ENCODE measurements around the gene RPAP2.

Gene RPAP2

DNA sequence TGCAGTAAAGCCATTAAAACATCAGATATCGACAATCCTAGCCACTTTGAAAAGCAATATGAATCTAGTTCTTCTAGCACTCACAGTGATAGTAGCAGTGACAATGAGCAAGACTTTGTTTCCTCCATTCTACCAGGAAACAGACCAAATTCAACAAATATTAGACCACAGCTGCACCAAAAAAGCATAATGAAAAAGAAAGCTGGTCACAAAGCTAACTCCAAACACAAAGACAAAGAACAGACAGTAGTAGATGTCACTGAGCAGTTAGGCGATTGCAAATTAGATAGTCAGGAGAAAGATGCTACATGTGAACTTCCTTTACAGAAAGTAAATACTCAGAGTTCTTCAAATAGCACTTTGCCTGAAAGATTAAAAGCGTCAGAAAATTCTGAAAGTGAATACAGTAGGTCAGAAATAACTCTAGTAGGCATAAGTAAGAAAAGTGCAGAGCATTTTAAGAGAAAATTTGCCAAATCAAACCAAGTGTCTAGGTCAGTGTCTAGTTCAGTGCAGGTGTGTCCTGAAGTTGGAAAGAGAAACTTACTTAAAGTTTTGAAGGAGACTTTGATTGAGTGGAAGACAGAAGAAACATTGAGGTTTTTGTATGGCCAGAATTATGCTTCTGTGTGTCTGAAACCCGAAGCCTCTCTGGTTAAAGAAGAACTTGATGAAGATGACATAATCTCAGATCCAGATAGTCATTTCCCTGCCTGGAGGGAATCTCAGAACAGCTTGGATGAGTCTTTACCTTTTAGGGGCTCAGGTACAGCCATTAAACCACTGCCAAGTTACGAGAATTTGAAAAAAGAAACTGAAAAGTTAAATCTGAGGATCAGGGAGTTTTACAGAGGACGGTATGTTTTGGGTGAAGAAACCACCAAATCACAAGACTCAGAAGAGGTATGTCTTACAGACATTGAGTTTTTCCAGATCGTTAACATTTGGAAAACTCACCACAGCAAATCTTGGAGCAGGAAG, 24.9 kb downstream of the RPAP2 start:
- no peak for DNase-seq

- no peak for DNase-seq
Measured at GRCh38 chr1:92324784-92325183, 25.9 kb downstream of the RPAP2 start.

DNA sequence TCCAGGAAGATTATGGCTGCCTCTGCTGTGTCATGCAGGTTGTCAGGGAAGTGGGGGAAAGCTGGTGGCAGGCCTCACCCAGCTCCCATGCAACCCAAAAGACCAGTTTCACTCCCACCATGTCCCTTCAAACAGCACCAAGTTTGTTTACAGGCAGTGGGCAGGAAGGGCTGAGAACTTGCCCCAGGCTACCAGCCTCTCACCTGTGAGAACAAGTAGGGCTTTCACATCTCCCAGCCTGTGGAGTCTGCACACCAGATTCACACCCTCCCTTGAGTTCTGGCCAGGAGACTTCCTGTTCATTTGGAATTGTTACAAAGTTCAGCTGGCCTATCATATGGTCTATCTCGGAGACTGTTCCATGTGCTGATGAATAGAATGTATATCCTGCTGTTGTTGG, 27.8 kb downstream of the RPAP2 start:
- DNase-seq: no peak

DNA sequence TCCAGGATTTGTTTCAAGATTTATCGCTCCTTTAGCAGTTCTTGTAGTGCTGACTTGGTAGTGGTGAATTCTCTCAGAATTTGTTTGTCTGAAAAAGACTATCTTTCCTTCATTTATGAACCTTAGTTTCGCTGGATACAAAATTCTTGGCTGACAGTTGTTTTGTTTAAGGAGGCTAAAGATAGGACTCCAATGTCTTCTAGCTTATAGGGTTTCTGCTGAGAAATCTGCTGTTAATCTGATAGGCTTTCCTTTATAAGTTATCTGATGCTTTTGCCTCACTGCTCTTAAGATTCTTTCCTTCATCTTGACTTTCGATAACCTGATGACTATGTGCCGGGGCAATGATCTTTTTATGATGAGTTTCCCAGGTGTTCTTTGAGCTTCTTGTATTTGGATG, 28.9 kb downstream of the RPAP2 start:
- no peak for DNase-seq

GRCh38 chr1:92329347-92330129, 30.7 kb downstream of the RPAP2 start:
- no peak for DNase-seq

DNA sequence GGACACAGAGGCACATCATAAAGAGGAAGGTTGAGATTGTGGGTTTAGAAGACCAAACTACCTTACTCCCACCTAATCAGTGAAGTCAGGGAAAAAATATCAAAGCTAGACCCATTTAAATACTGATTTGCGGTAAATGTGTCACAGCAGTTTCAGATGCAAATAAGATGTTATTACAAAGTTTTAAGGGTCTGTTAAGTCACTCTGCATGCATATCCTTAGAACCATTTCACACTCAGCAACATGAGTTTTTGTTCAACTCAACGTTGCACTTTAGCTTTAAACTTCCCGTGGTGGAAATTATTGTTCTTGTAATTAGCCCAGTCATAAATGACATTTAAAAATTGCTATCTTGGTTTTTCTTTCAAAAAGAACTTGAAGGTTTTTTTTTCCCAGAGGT, 34.8 kb downstream of the RPAP2 start:
- DNase-seq: no peak

DNA sequence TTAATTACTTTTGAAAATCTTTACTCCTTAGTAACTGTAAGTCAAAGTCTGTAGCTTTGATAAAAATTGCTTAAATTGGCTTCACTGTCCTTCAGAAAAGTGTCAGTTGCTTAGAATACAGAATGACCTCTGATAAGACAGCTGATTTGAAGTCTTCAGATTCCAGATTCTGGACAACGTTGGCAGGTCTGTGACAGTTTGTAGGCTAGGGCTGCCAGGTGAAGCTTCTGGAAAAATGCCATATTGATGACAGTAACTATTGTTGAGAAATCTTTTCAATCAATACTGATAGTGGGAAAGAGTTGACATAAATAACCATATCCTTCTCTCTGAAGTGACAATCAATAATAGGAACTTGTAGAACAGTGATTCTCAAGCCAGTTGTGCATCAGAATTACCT, 41.3 kb downstream of the RPAP2 start:
- DNase-seq: no peak

- no peak for DNase-seq
Measured at GRCh38 chr1:92342401-92342800, 43.5 kb downstream of the RPAP2 start.

DNA sequence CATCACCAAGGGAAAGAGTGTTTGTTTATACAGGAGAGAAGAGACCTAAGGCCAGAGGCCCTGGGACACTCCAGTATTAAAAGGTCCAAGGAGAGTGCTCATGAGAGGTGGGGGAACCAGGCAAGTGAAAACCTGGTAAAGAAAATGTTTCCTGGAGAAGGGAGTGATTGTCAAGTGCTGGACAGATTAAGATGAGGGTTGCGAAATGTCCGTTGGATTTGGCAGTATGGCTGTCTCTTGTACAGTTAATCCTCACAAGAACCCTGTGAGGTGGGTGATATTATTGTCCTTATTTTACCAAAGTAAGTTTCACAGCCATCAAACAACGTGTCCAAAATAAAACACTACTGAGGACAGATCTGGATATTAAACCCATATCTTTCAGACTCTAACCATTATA, 44.2 kb downstream of the RPAP2 start:
- DNase-seq: no peak

DNA sequence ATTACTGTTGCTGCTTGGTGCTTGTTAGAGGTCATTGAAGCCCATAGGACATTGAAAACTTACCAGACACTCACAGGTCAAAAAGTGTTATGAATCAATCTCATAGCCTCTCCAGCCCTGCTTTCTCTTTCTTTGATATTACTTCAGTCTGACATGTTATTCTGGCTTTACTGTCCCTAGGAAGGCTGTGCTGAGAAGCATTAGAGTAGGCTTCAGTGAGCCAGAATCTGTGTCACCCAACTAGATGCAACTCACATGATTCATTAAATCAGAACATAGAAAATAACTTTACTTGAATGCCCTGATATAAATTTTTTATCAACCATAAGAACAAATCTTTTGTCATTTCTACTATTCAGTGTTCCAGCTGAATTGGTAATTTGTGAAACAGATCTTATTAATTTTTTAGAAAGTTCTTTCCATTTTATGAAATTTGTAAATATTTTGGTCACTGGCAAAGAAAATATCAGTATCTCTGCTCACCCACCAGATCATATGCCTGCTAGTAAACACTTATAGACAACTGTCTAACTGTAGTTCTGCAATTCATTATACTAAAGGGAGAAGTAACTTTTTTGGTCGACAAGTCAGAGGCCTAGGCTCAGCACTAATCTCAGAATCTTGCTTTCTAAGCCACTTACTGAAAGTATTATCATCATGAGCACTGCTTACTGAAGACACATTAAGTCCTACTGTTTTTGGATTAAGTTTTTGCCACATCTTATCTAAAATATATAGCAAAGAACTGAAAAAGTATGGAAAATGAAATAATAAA, 48.2 kb downstream of the RPAP2 start:
- peak; percentile 63 for DNase-seq

GRCh38 chr1:92352856-92353255, 54.0 kb downstream of the RPAP2 start:
- no peak for DNase-seq

GRCh38 chr1:92354259-92354658, 55.4 kb downstream of the RPAP2 start:
- DNase-seq: no peak

DNA sequence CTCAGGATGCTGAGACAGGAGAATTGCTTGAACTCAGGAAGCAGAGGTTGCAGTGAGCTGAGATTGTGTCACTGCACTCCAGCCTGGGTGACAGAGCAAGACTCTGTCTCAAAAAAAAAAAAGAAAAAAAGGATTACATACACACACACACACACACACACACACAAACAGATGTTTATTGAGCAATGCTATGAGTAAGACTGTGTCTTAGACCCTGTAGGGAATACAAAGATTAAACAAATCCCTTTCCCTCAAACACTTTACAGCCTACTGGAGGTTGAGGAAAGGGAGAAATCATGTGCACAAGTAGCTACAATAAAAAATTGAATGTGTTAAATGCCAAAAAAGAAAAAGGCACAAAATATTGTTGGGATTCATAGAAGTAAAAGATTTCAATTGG, 58.1 kb downstream of the RPAP2 start:
- peak; percentile 40 for DNase-seq

- peak; percentile 33 for DNase-seq
Measured at GRCh38 chr1:92359382-92359781, 60.5 kb downstream of the RPAP2 start.

DNA sequence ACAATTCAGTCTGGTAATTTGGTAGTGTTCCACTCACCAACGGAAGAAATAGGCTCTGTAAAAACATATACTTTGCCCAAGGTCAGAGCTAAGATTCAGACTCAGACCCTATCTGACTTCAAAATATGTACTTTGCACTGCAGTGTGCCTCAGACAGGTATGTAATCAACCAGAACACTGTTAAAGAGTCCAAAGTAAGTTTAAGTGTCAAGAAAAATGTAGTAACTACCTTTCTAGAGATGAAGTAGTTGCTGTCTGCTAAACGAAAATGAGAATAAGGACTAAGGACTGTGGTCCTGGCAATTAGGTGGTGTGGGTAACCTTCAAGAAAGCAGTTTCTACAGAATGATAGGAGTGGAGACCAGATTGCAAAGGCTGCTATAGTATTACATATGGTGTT, 61.1 kb downstream of the RPAP2 start:
- DNase-seq: no peak

DNA sequence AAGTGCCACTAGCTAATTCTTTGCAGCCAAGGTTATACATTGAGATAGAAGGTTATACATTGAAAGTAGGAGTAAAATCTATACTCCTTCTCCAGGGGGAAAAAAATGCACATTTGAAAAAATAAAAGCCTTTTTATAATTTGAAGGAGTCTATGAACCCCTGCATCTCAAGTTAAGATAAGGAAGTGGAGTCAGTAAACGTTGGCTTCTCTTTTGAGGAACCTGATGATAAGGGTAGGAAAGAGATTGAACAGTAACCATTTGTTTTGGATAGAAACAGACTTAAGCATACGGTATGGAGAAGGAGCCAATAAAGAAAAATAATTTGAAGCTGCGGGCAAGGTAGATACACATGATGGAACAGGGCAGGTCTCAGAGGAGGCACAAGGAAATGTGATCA, 64.1 kb downstream of the RPAP2 start:
- DNase-seq: peak; percentile 68

DNA sequence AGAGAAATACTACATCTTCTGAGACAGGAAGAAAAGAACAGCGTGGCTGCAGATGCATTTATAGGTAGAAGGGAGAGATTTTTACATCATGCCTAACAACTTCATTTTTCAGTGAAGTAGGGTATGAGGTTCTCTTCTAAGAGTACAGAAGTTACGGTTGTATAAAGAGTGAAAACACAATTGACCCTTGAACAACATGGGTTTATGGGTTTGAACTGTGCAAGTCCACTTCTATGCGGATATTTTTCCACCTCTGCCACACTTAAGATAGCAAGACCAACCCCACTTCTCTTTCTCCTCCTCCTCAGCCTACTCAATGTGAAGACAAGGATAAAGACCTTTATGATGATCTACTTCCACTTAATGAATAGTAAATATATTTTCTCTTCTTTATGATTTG, 64.5 kb downstream of the RPAP2 start:
- DNase-seq: no peak

DNA sequence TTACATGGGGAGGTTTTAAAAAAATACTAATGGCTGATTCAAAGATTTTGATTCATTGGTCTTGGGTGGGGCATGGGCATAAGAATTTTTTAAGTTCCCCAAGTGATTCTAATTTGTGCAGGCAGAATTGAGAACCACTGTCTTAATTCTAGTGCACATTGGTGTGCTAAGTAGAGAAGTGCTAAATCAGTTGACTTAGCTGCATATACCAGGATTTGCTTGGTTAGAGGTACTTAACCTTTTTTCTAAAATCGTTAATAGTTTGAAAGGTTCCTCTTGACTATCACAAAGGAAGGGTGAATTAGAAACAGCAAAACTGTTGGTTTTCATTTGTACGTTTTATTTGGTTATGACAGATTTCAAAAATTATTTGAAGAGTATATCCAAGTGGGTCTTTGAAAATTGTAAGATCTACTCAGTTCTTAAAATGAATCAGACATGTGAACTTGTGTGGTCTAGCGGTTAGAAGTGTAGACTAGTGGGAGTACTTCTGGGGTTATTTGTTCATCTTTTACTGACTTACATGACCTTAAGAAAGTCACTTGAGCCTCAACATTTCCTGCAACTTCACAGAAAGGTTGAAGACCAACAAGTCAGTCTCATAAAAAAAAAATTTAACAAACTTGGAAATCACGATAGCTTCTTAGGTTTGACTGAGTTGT, 66.7 kb downstream of the RPAP2 start:
- no peak for DNase-seq

GRCh38 chr1:92366040-92366395, 67.2 kb downstream of the RPAP2 start:
- DNase-seq: no peak

DNA sequence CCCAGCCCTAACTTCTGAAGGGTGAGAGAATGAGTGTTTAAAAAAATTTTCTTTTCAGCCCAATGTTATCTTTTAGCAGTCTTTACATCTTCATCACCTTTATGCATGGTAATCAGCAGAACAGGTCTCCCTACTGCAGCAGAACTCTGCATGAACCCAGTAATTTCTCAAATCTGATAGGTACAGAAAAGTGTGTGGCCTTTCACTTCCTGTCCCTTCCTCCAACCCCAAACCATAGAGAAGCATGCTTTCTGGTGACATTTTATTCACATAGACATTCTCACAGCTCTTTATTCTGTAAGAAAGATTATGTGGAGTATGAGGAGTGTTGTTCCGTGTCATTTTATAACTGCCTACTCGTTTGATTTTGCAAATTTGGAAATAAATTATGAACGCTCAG, 68.6 kb downstream of the RPAP2 start:
- DNase-seq: peak; percentile 42

- DNase-seq: no peak
Measured at GRCh38 chr1:92372164-92372563, 73.3 kb downstream of the RPAP2 start.

GRCh38 chr1:92374223-92374622, 75.4 kb downstream of the RPAP2 start:
- DNase-seq: peak; percentile 44

GRCh38 chr1:92376345-92376744, 77.5 kb downstream of the RPAP2 start:
- DNase-seq: peak; percentile 86

Data from hematopoietic multipotent progenitor cell treated with erythropoietin and hydrocortisone succinate and interleukin-3 and kit ligand, for 4 days (in vitro differentiated cells).